ENCODE measurements around the gene CCL24. TPM values are rescaled to one million over a fixed set of nuclear protein-coding genes. Genes with fewer than 3 reads are reported as not detected.

CCL24 gene
- total RNA-seq, 1 experiment from 2014 or later = not detected

GRCh38 chr7:75798770-75799169, 14.8 kb downstream of the CCL24 start:
- Histone ChIP-seq H3K36me3 (ENCODE audit: control insufficient read depth, insufficient read depth, low read length) (no peaks in the 10 kb centered on the region), H3K27ac (ENCODE audit: low read length) (no peak overlapping the region), H3K27me3 (ENCODE audit: control insufficient read depth, insufficient read depth, low read length) (no peaks in the 10 kb centered on the region), H3K4me1 (ENCODE audit: control insufficient read depth, insufficient read depth, low read length) (no peaks in the 10 kb centered on the region), H3K9me3 (ENCODE audit: control insufficient read depth, insufficient read depth, low read depth, low read length) (no peaks in the 10 kb centered on the region), H3K4me3 (ENCODE audit: low read depth in 2 of 2, low read length in 2 of 2) (no peak overlapping the region)
- no TSS peak for BruUV-seq (replicated peaks)
- ATAC-seq (no peak), DNase-seq (ENCODE audit: low read depth, low spot score) (no peak)
- TF ChIP-seq TCF7L2 (IDR thresholded peaks at IDR 0.05; ENCODE audit: low read depth, low read length) (no peak), POLR2AphosphoS5 (IDR thresholded peaks at IDR 0.05; ENCODE audit: low read depth, low read length) (no peak), CTCF (IDR thresholded peaks at IDR 0.05) (no peak), SIN3A (IDR thresholded peaks at IDR 0.05; ENCODE audit: borderline replicate concordance, insufficient read depth, low read depth, low read length) (no peak), REST (IDR thresholded peaks at IDR 0.05; ENCODE audit: insufficient read depth in 1 of 2, low read depth in 2 of 2, low read length in 1 of 2) (no peak)
- in situ Hi-C loops (cut with HindIII; ENCODE audit: low pct_unique_long_range_greater_than_20kb, low sequenced_read_pairs) (no loop called here), intact Hi-C loops (cut with micrococcal nuclease; ENCODE audit: unreplicated experiment) (no loop called here)
- POLR2A ChIA-PET = no interaction called here
- CTCF ChIA-PET = no interaction called here

GRCh38 chr7:75796420-75796819, 17.2 kb downstream of the CCL24 start:
- no TSS peak for BruUV-seq (replicated peaks)
- POLR2A ChIA-PET = no interaction called here

More at GRCh38 chr7:75796420-75796819, 17.2 kb downstream of the CCL24 start:
- DNase-seq (ENCODE audit: low read depth, low spot score) (no peak), ATAC-seq (no peak)
- Histone ChIP-seq H3K27ac (ENCODE audit: low read length) (no peak overlapping the region), H3K4me1 (ENCODE audit: control insufficient read depth, insufficient read depth, low read length) (no peaks in the 10 kb centered on the region), H3K9me3 (ENCODE audit: control insufficient read depth, insufficient read depth, low read depth, low read length) (no peaks in the 10 kb centered on the region), H3K4me3 (ENCODE audit: low read depth in 2 of 2, low read length in 2 of 2) (no peak overlapping the region), H3K27me3 (ENCODE audit: control insufficient read depth, insufficient read depth, low read length) (no peaks in the 10 kb centered on the region), H3K36me3 (ENCODE audit: control insufficient read depth, insufficient read depth, low read length) (no peaks in the 10 kb centered on the region)
- intact Hi-C loops (cut with micrococcal nuclease; ENCODE audit: unreplicated experiment) = no loop called here
- CTCF ChIA-PET = no interaction called here
- in situ Hi-C loops (cut with HindIII; ENCODE audit: low pct_unique_long_range_greater_than_20kb, low sequenced_read_pairs) = no loop called here
- no peak for TF ChIP-seq REST (IDR thresholded peaks at IDR 0.05; ENCODE audit: insufficient read depth in 1 of 2, low read depth in 2 of 2, low read length in 1 of 2)
- no peak for TF ChIP-seq CTCF (IDR thresholded peaks at IDR 0.05)
- TF ChIP-seq SIN3A (IDR thresholded peaks at IDR 0.05; ENCODE audit: borderline replicate concordance, insufficient read depth, low read depth, low read length) = no peak
- no peak for TF ChIP-seq POLR2AphosphoS5 (IDR thresholded peaks at IDR 0.05; ENCODE audit: low read depth, low read length)
- TF ChIP-seq TCF7L2 (IDR thresholded peaks at IDR 0.05; ENCODE audit: low read depth, low read length) = no peak
